Measurements from ENCODE around the gene COL9A1.
A peak's percentile ranks its signal among the peaks of the same experiment; 100 is the strongest.

Gene COL9A1

GRCh38 chr6:70285201-70285600 lies 17.7 kb downstream of the COL9A1 start:
- no peak for DNase-seq

- DNase-seq, result no peak
Observed at GRCh38 chr6:70282919-70283461, 19.9 kb downstream of the COL9A1 start.

GRCh38 chr6:70282312-70282918 lies 20.5 kb downstream of the COL9A1 start:
- no peak for DNase-seq

GRCh38 chr6:70281923-70282311 lies 21.0 kb downstream of the COL9A1 start:
- no peak for DNase-seq

GRCh38 chr6:70280400-70280853 lies 22.5 kb downstream of the COL9A1 start:
- DNase-seq, result no peak

GRCh38 chr6:70277470-70277869 lies 25.4 kb downstream of the COL9A1 start:
- DNase-seq, result peak; percentile 4

- no peak for DNase-seq
Observed at GRCh38 chr6:70274338-70274737, 28.5 kb downstream of the COL9A1 start.

- DNase-seq, result no peak
Observed at GRCh38 chr6:70272071-70272470, 30.8 kb downstream of the COL9A1 start.

GRCh38 chr6:70270287-70271005 lies 32.4 kb downstream of the COL9A1 start:
- no peak for DNase-seq

- no peak for DNase-seq
Observed at GRCh38 chr6:70266142-70266541, 36.7 kb downstream of the COL9A1 start.

GRCh38 chr6:70264306-70264705 lies 38.6 kb downstream of the COL9A1 start:
- DNase-seq, result no peak

- no peak for DNase-seq
Observed at GRCh38 chr6:70258483-70258882, 44.4 kb downstream of the COL9A1 start.

- no peak for DNase-seq
Observed at GRCh38 chr6:70257768-70258273, 45.1 kb downstream of the COL9A1 start.

- DNase-seq, result no peak
Observed at GRCh38 chr6:70254784-70255183, 48.1 kb downstream of the COL9A1 start.

GRCh38 chr6:70253923-70254322 lies 49.0 kb downstream of the COL9A1 start:
- DNase-seq, result no peak

- DNase-seq, result no peak
Observed at GRCh38 chr6:70252604-70253003, 50.3 kb downstream of the COL9A1 start.

- no peak for DNase-seq
Observed at GRCh38 chr6:70246118-70246517, 56.8 kb downstream of the COL9A1 start.

GRCh38 chr6:70241991-70242420 lies 60.9 kb downstream of the COL9A1 start:
- DNase-seq, result no peak

- no peak for DNase-seq
Observed at GRCh38 chr6:70241031-70241430, 61.9 kb downstream of the COL9A1 start.

GRCh38 chr6:70236343-70236742 lies 66.5 kb downstream of the COL9A1 start:
- no peak for DNase-seq

- no peak for DNase-seq
Observed at GRCh38 chr6:70234561-70235236, 68.2 kb downstream of the COL9A1 start.

- no peak for DNase-seq
Observed at GRCh38 chr6:70231311-70231710, 71.6 kb downstream of the COL9A1 start.

GRCh38 chr6:70225055-70225454 lies 77.8 kb downstream of the COL9A1 start:
- no peak for DNase-seq

- no peak for DNase-seq
Observed at GRCh38 chr6:70222439-70222749, 80.5 kb downstream of the COL9A1 start.

All from fibroblast of skin of right quadriceps (primary cell).